Endothelial cell of umbilical vein (primary cell): Measurements from ENCODE around the gene DTWD2. TPM values are rescaled to one million over a fixed set of nuclear protein-coding genes. Genes with fewer than 3 reads are reported as not detected.

ENCODE experiments used
- BruUV-seq: library from RNA; stranded (reverse); fragments of 400-500 nt; replicated peaks from 2 replicates; lab custom pipeline; 2021; lab: Mats Ljungman, UMichigan
- CTCF ChIA-PET: fragments of 300-600, 350-600 bp; sonication (Branson Sonifier 250); formaldehyde crosslinking; loops from one replicate; lab custom pipeline; 2021; ENCODE audit warnings: antibody characterized with exemption, inconsistent platforms; lab: Charles Lee
- POLR2A ChIA-PET: fragments of 300-600, 350-600 bp; sonication (Branson Sonifier 250); formaldehyde crosslinking; loops from one replicate; lab custom pipeline; 2021; ENCODE audit warnings: antibody characterized with exemption, inconsistent platforms; lab: Charles Lee
- DNase-seq: peaks from one replicate; pipeline ENCODE4 v3.0.0-alpha.2; 2011; ENCODE audit warnings: low read depth, low spot score
- FAIRE-seq: peaks from 2 replicates; lab custom pipeline; 2011; peaks lifted over from hg19 to GRCh38; lab: Jason Lieb, UNC
- H2AFZ ChIP-seq: 2 replicates; pipeline ENCODE4 v1.6.0; 2012; ENCODE audit warnings: low read depth, low read length, control low read depth, inconsistent platforms
- H3K27ac ChIP-seq: 2 replicates; pipeline ENCODE4 v1.5.1; 2011; ENCODE audit warnings: low read depth, mild to moderate bottlenecking, control low read depth, low read length, moderate library complexity; ENCODE audit not compliant: insufficient read depth
- H3K27me3 ChIP-seq, 2 experiments: 2 replicates each; pipeline versions ENCODE4 v1.6.0 to v1.6.1; 2011; ENCODE audit warnings: low read length in 2 of 2, mixed read lengths in 1 of 2; ENCODE audit not compliant: control insufficient read depth in 2 of 2, insufficient read depth in 2 of 2
- H3K36me3 ChIP-seq, 2 experiments: 2 replicates in 1 of 2; 3 replicates in 1 of 2; pipeline ENCODE4 v1.5.1; 2011; ENCODE audit warnings: low read length in 2 of 2, mild to moderate bottlenecking in 1 of 2, moderate library complexity in 1 of 2; ENCODE audit not compliant: control insufficient read depth in 2 of 2, insufficient read depth in 2 of 2; ENCODE audit errors: extremely low read depth in 1 of 2
- H3K4me1 ChIP-seq: 3 replicates; pipeline ENCODE4 v1.5.1; 2011; ENCODE audit warnings: mild to moderate bottlenecking, low read length; ENCODE audit not compliant: control insufficient read depth, insufficient read depth; ENCODE audit errors: extremely low read depth
- H3K4me2 ChIP-seq: 2 replicates; pipeline ENCODE4 v1.6.1; 2011; ENCODE audit warnings: low read length, control low read depth, mixed read lengths; ENCODE audit not compliant: insufficient read depth
- H3K4me3 ChIP-seq, 3 experiments: fragments of 200-600 bp in 1 of 3; sonication (generic), shearing (Covaris generic) in 1 of 3; replicated peaks in 1 of 3; 2 replicates each; pipeline ENCODE4 v1.5.1; 2011 to 2016; ENCODE audit warnings: control low read depth in 3 of 3, low read length in 3 of 3, mild to moderate bottlenecking in 2 of 3, inconsistent platforms in 1 of 3, low read depth in 1 of 3, moderate library complexity in 1 of 3; ENCODE audit not compliant: insufficient read depth in 1 of 3
- H3K79me2 ChIP-seq: 2 replicates; pipeline ENCODE4 v1.6.0; 2012; ENCODE audit warnings: low read length, inconsistent platforms; ENCODE audit not compliant: control insufficient read depth, insufficient read depth
- H3K9ac ChIP-seq: replicated peaks from 2 replicates; pipeline ENCODE3; 2011; ENCODE audit warnings: low read length, control low read depth; ENCODE audit not compliant: insufficient read depth; ENCODE audit errors: extremely low read depth
- H3K9me1 ChIP-seq: replicated peaks from 3 replicates; pipeline ENCODE4 v1.6.0; 2011; ENCODE audit warnings: mild to moderate bottlenecking, low read length; ENCODE audit not compliant: control insufficient read depth, insufficient read depth; ENCODE audit errors: extremely low read depth
- H3K9me3 ChIP-seq: replicated peaks from 2 replicates; pipeline ENCODE4 v1.5.1; 2012; ENCODE audit warnings: low read length, inconsistent platforms; ENCODE audit not compliant: control insufficient read depth, insufficient read depth
- H4K20me1 ChIP-seq: replicated peaks from 2 replicates; pipeline ENCODE3; 2011; ENCODE audit warnings: mild to moderate bottlenecking, low read length; ENCODE audit not compliant: control insufficient read depth, insufficient read depth; ENCODE audit errors: extremely low read depth
- EZH2 ChIP-seq: IDR thresholded peaks from 2 replicates; pipeline ENCODE4 v1.6.1; 2012; ENCODE audit warnings: borderline replicate concordance, low read depth, mild to moderate bottlenecking, moderate library complexity, low read length, inconsistent platforms; ENCODE audit not compliant: severe bottlenecking
- GATA2 ChIP-seq: IDR thresholded peaks from 2 replicates; pipeline ENCODE4 v1.7.0; 2011; ENCODE audit warnings: low read depth, mild to moderate bottlenecking, moderate library complexity, mixed read lengths, low read length; ENCODE audit not compliant: insufficient read length, insufficient read depth
- JUN ChIP-seq: IDR thresholded peaks from 2 replicates; pipeline ENCODE4 v1.6.1; 2011; ENCODE audit warnings: borderline replicate concordance, low read depth; ENCODE audit not compliant: insufficient read length, insufficient read depth
- MYC ChIP-seq: IDR thresholded peaks from one replicate; pipeline ENCODE4 v1.6.1; 2011; ENCODE audit warnings: mild to moderate bottlenecking, low read depth, low read length
- POLR2A ChIP-seq: IDR thresholded peaks from 2 replicates; pipeline ENCODE4 v1.6.1; 2012; ENCODE audit warnings: low read depth, mild to moderate bottlenecking, control low read depth, low read length
- POLR2AphosphoS5 ChIP-seq: IDR thresholded peaks from 2 replicates; pipeline ENCODE4 v1.6.1; 2012; ENCODE audit warnings: low read depth, mild to moderate bottlenecking, control low read depth, low read length, moderate library complexity; ENCODE audit not compliant: insufficient read depth
- dilution Hi-C: fragments of 300-500 bp; cut with MboI; formaldehyde crosslinking; loops from one replicate; pipeline ENCODE4 v1.15.0; 2019; ENCODE audit warnings: low sequenced_read_pairs; ENCODE audit not compliant: extremely low pct_ligation_motif_present
- intact Hi-C: fragments of 100-400 bp; cut with micrococcal nuclease; formaldehyde crosslinking; loops from one replicate; pipeline ENCODE4 v1.10.0; 2022
- polyA plus RNA-seq, 4 experiments: library from polyadenylated mRNA; depleted of rRNA in 3 of 4; stranded (reverse) in 3 of 4; unstranded in 1 of 4; fragments of >200 nt; gene quantifications; 2 replicates each; pipeline versions ENCODE4 v1.2.1 to v1.2.3, GENCODE V29; 2011 to 2012; ENCODE audit warnings: missing spikeins in 1 of 4
- total RNA-seq: library from RNA; stranded (reverse); gene quantifications from 2 replicates; pipeline ENCODE4 v1.2.3, GENCODE V29; 2021
- TF ChIP-seq, protein P1 (sequence below), 2 donors: IDR thresholded peaks; 1 replicate in 1 of 2; 2 replicates in 1 of 2; pipeline ENCODE4 v1.5.1; 2011; ENCODE audit warnings: low read length in 2 of 2, mild to moderate bottlenecking in 2 of 2, moderate library complexity in 2 of 2, control low read depth in 1 of 2, inconsistent platforms in 1 of 2, low read depth in 1 of 2; ENCODE audit not compliant: insufficient read depth in 1 of 2; ENCODE audit errors: extremely low read depth in 1 of 2
- TF ChIP-seq, protein P2 (sequence below): IDR thresholded peaks from 2 replicates; pipeline ENCODE4 v1.6.1; 2011; ENCODE audit not compliant: insufficient read depth, insufficient read length

Gene DTWD2
- total and polyA plus RNA-seq, 2 donors (not counting 3 experiments of a cell fraction or from before 2014, with no cell fraction given) = 0.99 to 1.1 TPM

DNA sequence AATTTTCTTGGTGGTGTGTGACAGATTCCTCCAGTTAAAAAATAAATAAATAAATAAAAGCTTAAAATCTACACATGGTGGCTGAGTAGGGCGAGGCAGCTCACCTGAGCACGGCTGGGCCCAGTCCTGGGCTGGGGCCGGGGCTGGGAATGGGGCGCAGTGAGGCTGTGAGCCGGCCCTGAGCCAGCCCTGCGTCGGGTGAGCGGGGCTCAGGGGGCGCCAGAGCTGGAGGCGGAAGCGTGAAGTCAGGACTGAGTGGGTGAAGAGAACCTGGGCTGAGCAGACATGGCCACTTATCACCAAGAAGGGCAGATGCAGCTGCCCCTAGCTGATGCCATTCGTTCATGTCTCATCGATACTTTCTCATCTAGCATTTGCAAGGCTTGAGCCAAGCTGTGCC, 22.8 kb upstream of the DTWD2 start:
- H3K4me2 ChIP-seq = no peak overlapping the region
- ChIA-PET CTCF (interaction anchor here (0.9 to 1.2 kb wide), 3 partner anchors 10 to 424 kb away, joined by 3 to 4 read pairs (median 4); no protein-coding TSS in a partner anchor), POLR2A (no interaction called here)
- no peaks in the 10 kb centered on the region for H3K9me1 ChIP-seq
- H3K36me3 ChIP-seq = no peaks in the 10 kb centered on the region
- H4K20me1 ChIP-seq = no peaks in the 10 kb centered on the region
- H3K27ac ChIP-seq = no peak overlapping the region
- no peak overlapping the region for H3K4me3 ChIP-seq
- no peaks in the 10 kb centered on the region for H3K27me3 ChIP-seq
- dilution Hi-C loops (no loop called here), intact Hi-C loops (no loop called here)
- FAIRE-seq (no peak), DNase-seq (no peak)
- no peak overlapping the region for H3K9ac ChIP-seq
- no peaks in the 10 kb centered on the region for H3K4me1 ChIP-seq
- H3K9me3 ChIP-seq = no peaks in the 10 kb centered on the region
- TF ChIP-seq, protein P1, sequence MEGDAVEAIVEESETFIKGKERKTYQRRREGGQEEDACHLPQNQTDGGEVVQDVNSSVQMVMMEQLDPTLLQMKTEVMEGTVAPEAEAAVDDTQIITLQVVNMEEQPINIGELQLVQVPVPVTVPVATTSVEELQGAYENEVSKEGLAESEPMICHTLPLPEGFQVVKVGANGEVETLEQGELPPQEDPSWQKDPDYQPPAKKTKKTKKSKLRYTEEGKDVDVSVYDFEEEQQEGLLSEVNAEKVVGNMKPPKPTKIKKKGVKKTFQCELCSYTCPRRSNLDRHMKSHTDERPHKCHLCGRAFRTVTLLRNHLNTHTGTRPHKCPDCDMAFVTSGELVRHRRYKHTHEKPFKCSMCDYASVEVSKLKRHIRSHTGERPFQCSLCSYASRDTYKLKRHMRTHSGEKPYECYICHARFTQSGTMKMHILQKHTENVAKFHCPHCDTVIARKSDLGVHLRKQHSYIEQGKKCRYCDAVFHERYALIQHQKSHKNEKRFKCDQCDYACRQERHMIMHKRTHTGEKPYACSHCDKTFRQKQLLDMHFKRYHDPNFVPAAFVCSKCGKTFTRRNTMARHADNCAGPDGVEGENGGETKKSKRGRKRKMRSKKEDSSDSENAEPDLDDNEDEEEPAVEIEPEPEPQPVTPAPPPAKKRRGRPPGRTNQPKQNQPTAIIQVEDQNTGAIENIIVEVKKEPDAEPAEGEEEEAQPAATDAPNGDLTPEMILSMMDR (IDR thresholded peaks at IDR 0.05; ENCODE audit: extremely low read depth in 1 of 2, insufficient read depth in 1 of 2, low read depth in 1 of 2, low read length in 2 of 2) = no peak
- TF ChIP-seq MYC (no peak), JUN (no peak), POLR2AphosphoS5 (no peak), EZH2 (no peak), POLR2A (no peak), GATA2 (no peak)
- TF ChIP-seq, protein P2, sequence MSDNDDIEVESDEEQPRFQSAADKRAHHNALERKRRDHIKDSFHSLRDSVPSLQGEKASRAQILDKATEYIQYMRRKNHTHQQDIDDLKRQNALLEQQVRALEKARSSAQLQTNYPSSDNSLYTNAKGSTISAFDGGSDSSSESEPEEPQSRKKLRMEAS = no peak
- no peak overlapping the region for H2AFZ ChIP-seq
- no TSS peak for BruUV-seq
- no peaks in the 10 kb centered on the region for H3K79me2 ChIP-seq
